Measurements from ENCODE around the gene RPS26.

RPS26 gene

DNA sequence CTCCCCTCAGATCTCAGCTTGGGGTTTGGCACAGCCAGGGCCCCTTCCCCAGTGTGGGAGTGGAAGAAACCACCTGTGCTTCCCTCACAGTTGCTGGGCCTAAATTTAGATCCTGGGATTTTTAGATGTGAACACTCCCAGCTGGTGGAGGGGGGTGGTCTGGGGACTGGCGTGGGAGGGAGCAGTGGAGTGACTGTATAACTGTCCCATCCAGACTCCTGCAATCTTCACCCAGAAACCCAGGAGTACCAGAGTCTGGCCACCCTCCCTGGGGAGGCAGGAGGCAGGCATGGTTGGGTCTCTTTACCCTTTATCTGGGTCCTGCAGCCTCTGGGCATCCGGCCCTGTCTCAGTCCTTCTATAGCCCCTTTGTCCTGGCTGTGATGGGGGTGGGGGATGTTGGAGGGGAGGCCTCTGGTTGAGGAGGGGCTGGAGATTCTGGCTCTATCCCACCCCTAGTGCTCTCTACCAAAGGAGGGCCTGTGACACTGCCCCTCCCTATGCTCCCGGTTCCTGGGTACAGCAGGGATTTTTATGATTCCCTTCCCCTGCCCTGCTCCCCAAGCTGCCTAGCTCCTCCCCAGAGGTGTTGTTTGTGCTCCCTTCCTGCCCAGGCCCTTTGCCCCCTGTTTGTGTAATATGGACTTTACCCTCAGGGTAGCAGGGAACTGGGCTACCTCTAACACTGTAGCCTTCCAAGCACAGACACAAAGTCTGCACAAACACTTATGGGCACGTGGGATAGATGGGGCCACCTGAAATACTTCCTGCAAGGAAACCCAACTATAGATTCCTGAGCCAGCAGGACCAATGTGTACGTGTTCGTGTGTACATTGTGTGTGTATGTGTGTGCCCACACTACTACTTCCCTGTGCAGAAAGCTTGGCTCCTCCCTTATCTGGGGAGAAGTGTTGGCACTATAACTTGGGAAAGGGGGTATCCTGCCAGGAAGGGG, 40.0 kb downstream of the RPS26 start:
- Histone ChIP-seq H3K9me3 (ENCODE audit: insufficient read depth, low read depth, low read length) (no peaks in the 10 kb centered on the region), H3K4me2 (ENCODE audit: low read depth, low read length, poor library complexity, severe bottlenecking) (no peak overlapping the region), H3K9me2 (replicated peaks; ENCODE audit: low read depth, low read length) (no peaks in the 10 kb centered on the region), H3K27me3 (ENCODE audit: insufficient read depth, low read length, poor library complexity, severe bottlenecking) (no peaks in the 10 kb centered on the region), H3K79me2 (ENCODE audit: insufficient read depth, low read length) (no peaks in the 10 kb centered on the region), H3K36me3 (ENCODE audit: insufficient read depth, low read length) (no peaks in the 10 kb centered on the region), H3K9ac (ENCODE audit: low read depth, low read length, poor library complexity, severe bottlenecking) (no peak overlapping the region), H4K20me1 (ENCODE audit: insufficient read depth, low read length, poor library complexity, severe bottlenecking) (no peaks in the 10 kb centered on the region), H3K4me3 (ENCODE audit: low read length, poor library complexity, severe bottlenecking) (no peak overlapping the region), H3F3A (ENCODE audit: low read depth) (no peaks in the 10 kb centered on the region), H2AFZ (ENCODE audit: low read length) (no peak overlapping the region), H3K4me1 (ENCODE audit: insufficient read depth, low read length, poor library complexity, severe bottlenecking) (peaks cover 8% of the 10 kb centered on the region)
- TF ChIP-seq EZH2phosphoT487 (IDR thresholded peaks at IDR 0.05; ENCODE audit: borderline replicate concordance) = no peak
- TF ChIP-seq, protein P1, sequence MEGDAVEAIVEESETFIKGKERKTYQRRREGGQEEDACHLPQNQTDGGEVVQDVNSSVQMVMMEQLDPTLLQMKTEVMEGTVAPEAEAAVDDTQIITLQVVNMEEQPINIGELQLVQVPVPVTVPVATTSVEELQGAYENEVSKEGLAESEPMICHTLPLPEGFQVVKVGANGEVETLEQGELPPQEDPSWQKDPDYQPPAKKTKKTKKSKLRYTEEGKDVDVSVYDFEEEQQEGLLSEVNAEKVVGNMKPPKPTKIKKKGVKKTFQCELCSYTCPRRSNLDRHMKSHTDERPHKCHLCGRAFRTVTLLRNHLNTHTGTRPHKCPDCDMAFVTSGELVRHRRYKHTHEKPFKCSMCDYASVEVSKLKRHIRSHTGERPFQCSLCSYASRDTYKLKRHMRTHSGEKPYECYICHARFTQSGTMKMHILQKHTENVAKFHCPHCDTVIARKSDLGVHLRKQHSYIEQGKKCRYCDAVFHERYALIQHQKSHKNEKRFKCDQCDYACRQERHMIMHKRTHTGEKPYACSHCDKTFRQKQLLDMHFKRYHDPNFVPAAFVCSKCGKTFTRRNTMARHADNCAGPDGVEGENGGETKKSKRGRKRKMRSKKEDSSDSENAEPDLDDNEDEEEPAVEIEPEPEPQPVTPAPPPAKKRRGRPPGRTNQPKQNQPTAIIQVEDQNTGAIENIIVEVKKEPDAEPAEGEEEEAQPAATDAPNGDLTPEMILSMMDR (conservative IDR thresholded peaks at IDR 0.05; ENCODE audit: low read length) = no peak

DNA sequence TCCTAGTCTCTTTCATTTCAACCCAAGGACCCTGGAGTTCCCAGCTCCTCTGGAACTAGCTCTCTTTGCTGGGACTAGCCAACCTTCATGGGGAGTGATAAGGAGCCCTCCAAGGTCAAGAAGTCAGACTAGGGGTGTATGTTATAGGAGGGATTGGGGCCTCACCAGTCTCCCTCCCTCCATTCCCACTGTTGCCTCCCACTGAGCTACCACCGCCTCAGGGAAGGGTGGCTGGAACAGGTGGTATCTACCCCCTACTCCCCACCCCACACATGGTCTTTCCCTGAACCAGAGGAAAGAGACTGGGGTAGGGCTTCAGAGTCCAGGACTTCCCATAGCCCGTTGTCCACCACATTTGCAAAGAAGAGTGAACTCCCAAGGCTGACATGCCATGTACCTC, 40.7 kb downstream of the RPS26 start:
- H3K9ac ChIP-seq (ENCODE audit: low read depth, low read length, poor library complexity, severe bottlenecking) = no peak overlapping the region

DNA sequence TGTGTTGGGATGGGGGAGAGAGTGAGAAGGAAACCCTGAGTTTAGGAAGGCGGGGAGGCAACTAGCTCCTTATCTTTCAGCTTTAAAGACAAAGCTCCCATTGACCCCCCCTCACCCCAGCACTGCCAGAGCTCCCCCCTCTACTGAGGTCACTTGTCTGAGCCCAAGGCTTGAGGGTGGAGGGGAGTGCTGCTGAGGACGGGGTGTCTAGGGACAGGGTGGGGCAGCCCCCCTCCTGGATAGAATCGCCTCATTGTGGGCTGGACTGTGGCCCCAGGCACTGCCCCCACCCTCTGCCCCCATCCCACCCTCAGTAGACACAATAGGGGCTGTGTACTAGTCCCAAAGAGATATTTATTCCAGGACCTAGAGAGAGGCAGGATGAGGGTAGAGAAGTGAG, 41.2 kb downstream of the RPS26 start:
- Histone ChIP-seq H4K20me1 (ENCODE audit: insufficient read depth, low read length, poor library complexity, severe bottlenecking) (no peaks in the 10 kb centered on the region), H3K27me3 (ENCODE audit: insufficient read depth, low read length, poor library complexity, severe bottlenecking) (no peaks in the 10 kb centered on the region), H3K79me2 (ENCODE audit: insufficient read depth, low read length) (no peaks in the 10 kb centered on the region), H3F3A (ENCODE audit: low read depth) (no peaks in the 10 kb centered on the region), H3K9me2 (replicated peaks; ENCODE audit: low read depth, low read length) (no peaks in the 10 kb centered on the region), H3K4me2 (ENCODE audit: low read depth, low read length, poor library complexity, severe bottlenecking) (no peak overlapping the region), H3K4me3 (ENCODE audit: low read length, poor library complexity, severe bottlenecking) (no peak overlapping the region), H3K9me3 (ENCODE audit: insufficient read depth, low read depth, low read length) (no peaks in the 10 kb centered on the region), H3K9ac (ENCODE audit: low read depth, low read length, poor library complexity, severe bottlenecking) (no peak overlapping the region), H3K36me3 (ENCODE audit: insufficient read depth, low read length) (no peaks in the 10 kb centered on the region), H2AFZ (ENCODE audit: low read length) (no peak overlapping the region), H3K4me1 (ENCODE audit: insufficient read depth, low read length, poor library complexity, severe bottlenecking) (peaks cover 8% of the 10 kb centered on the region)
- TF ChIP-seq EZH2phosphoT487 (IDR thresholded peaks at IDR 0.05; ENCODE audit: borderline replicate concordance) = no peak
- TF ChIP-seq, protein P1 (conservative IDR thresholded peaks at IDR 0.05; ENCODE audit: low read length) = no peak

More for the DNA sequence above, 40.7 kb downstream of the RPS26 start:
- no peaks in the 10 kb centered on the region for H3K79me2 ChIP-seq (ENCODE audit: insufficient read depth, low read length)
- H3K4me1 ChIP-seq (ENCODE audit: insufficient read depth, low read length, poor library complexity, severe bottlenecking) = peaks cover 8% of the 10 kb centered on the region
- no peaks in the 10 kb centered on the region for H3F3A ChIP-seq (ENCODE audit: low read depth)
- H3K9me3 ChIP-seq (ENCODE audit: insufficient read depth, low read depth, low read length) = no peaks in the 10 kb centered on the region
- no peaks in the 10 kb centered on the region for H4K20me1 ChIP-seq (ENCODE audit: insufficient read depth, low read length, poor library complexity, severe bottlenecking)
- no peak overlapping the region for H2AFZ ChIP-seq (ENCODE audit: low read length)
- no peak overlapping the region for H3K4me2 ChIP-seq (ENCODE audit: low read depth, low read length, poor library complexity, severe bottlenecking)
- no peak for TF ChIP-seq EZH2phosphoT487 (IDR thresholded peaks at IDR 0.05; ENCODE audit: borderline replicate concordance)
- no peaks in the 10 kb centered on the region for H3K9me2 ChIP-seq (replicated peaks; ENCODE audit: low read depth, low read length)
- H3K36me3 ChIP-seq (ENCODE audit: insufficient read depth, low read length) = no peaks in the 10 kb centered on the region
- no peak overlapping the region for H3K4me3 ChIP-seq (ENCODE audit: low read length, poor library complexity, severe bottlenecking)
- H3K27me3 ChIP-seq (ENCODE audit: insufficient read depth, low read length, poor library complexity, severe bottlenecking) = no peaks in the 10 kb centered on the region
